SU-DHL-6 (cell line): ENCODE measurements around the gene INPP4B.

Source experiments
- H2AFZ ChIP-seq: fragments of 200-600 bp; sonication (generic); 2 replicates; pipeline ENCODE4 v1.6.1; 2014; ENCODE audit warnings: low read depth, mild to moderate bottlenecking, moderate library complexity, mixed read lengths, antibody characterized with exemption, low read length; ENCODE audit not compliant: severe bottlenecking
- H3F3A ChIP-seq: fragments of 200-600 bp; shearing (Covaris generic); 2 replicates; pipeline ENCODE4 v1.6.0; 2016; ENCODE audit warnings: antibody characterized with exemption, mild to moderate bottlenecking; ENCODE audit not compliant: insufficient read depth
- H3K27ac ChIP-seq: fragments of 200-600 bp; sonication (generic); 2 replicates; pipeline ENCODE4 v1.5.1; 2016; ENCODE audit warnings: low read depth, mild to moderate bottlenecking, low read length, moderate library complexity, mixed read lengths
- H3K27me3 ChIP-seq: fragments of 200-600 bp; sonication (generic), shearing (Covaris generic); 2 replicates; pipeline ENCODE4 v1.6.0; 2014; ENCODE audit warnings: mild to moderate bottlenecking, low read length
- H3K36me3 ChIP-seq: fragments of 200-600 bp; sonication (generic); 2 replicates; pipeline ENCODE4 v1.6.1; 2014; ENCODE audit warnings: mild to moderate bottlenecking, low read length, mixed read lengths
- H3K4me2 ChIP-seq: fragments of 300-600, 200-600 bp; shearing (Covaris generic), sonication (generic); 2 replicates; pipeline ENCODE4 v1.6.0; 2014; ENCODE audit warnings: low read length, low read depth, mild to moderate bottlenecking; ENCODE audit not compliant: poor library complexity, severe bottlenecking
- H3K4me3 ChIP-seq: fragments of 200-600 bp; sonication (generic); 2 replicates; pipeline ENCODE4 v1.5.1; 2014; ENCODE audit warnings: antibody characterized with exemption, low read length, mild to moderate bottlenecking, mixed read lengths; ENCODE audit not compliant: insufficient read depth, poor library complexity, severe bottlenecking
- H3K79me2 ChIP-seq: fragments of 200-600 bp; sonication (generic); 2 replicates; pipeline ENCODE4 v1.6.1; 2014; ENCODE audit warnings: mild to moderate bottlenecking, low read length, moderate library complexity; ENCODE audit not compliant: insufficient read depth
- H3K9ac ChIP-seq: fragments of 200-600 bp; sonication (generic); 2 replicates; pipeline ENCODE4 v1.7.0; 2014; ENCODE audit warnings: mild to moderate bottlenecking, low read length
- H3K9me2 ChIP-seq: fragments of 200-600 bp; sonication (generic); replicated peaks from 2 replicates; pipeline ENCODE4 v1.6.1; 2014; ENCODE audit warnings: low read length; ENCODE audit not compliant: insufficient read depth
- H3K9me3 ChIP-seq: fragments of 200-600 bp; sonication (generic); 2 replicates; pipeline ENCODE4 v1.6.1; 2014; ENCODE audit warnings: low read length, mixed read lengths; ENCODE audit not compliant: insufficient read depth
- H4K20me1 ChIP-seq: fragments of 200-600 bp; sonication (generic); 2 replicates; pipeline ENCODE4 v1.6.1; 2014; ENCODE audit warnings: low read depth, mild to moderate bottlenecking, antibody characterized with exemption, low read length, moderate library complexity, mixed read lengths
- EZH2phosphoT487 ChIP-seq: fragments of 200-600 bp; sonication (generic), shearing (Covaris generic); conservative IDR thresholded peaks from 2 replicates; pipeline ENCODE4 v1.6.1; 2018; ENCODE audit warnings: mild to moderate bottlenecking, antibody characterized with exemption, low read length, moderate library complexity, mixed read lengths
- TF ChIP-seq, protein P1 (sequence below): fragments of 200-600 bp; sonication (generic); IDR thresholded peaks from one replicate; pipeline ENCODE4 v1.5.1; 2017; ENCODE audit warnings: antibody characterized with exemption, mild to moderate bottlenecking, low read length, moderate library complexity; ENCODE audit not compliant: insufficient read depth, poor library complexity, severe bottlenecking

The INPP4B gene

DNA sequence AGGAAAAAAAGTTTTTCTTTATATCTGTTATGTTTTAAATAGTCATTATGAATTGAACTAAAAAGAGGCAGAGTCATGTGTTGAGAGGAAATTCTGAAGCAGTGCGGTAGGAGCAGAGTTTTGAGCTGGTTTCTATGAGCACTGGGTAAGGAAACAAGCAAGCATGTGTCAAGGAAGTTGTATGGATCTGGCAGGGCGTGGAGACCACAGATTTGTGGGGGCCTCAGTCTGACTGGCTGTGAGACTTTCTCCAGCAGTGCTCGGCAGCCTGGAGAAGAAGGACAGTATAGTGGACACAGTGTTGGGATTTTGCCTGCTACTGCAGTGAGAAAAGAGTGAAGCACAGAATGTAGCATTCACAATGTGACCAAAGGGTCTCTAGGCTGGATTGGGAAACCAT, 399.1 kb downstream of the INPP4B start:
- Histone ChIP-seq H3K4me2 (no peak overlapping the region), H2AFZ (no peak overlapping the region), H3K79me2 (no peaks in the 10 kb centered on the region)

DNA sequence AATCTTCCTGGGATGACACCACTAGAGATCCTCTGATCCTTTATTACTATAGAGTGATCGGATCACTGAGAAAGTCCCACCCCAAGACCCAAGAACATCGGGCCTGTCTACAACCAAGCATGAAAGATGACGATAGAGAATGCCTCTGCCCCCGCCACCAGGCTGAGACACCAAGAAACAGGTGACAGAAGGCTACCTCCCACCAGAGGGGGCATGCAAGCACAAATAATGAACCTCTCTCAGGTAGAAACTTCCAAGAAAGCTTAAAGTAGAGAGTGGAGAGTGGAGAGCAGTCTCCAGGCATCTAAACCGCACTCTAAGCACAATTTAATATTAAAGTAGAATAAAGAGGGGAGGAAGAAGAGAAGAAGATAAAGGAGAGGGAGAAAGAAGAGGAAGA, 402.6 kb downstream of the INPP4B start:
- no peaks in the 10 kb centered on the region for H3K79me2 ChIP-seq
- H3K9ac ChIP-seq, result no peak overlapping the region
- no peaks in the 10 kb centered on the region for H3K36me3 ChIP-seq
- no peak overlapping the region for H2AFZ ChIP-seq
- no peaks in the 10 kb centered on the region for H3K9me3 ChIP-seq
- no peaks in the 10 kb centered on the region for H3K9me2 ChIP-seq
- H3K27me3 ChIP-seq, result no peaks in the 10 kb centered on the region
- H4K20me1 ChIP-seq, result no peaks in the 10 kb centered on the region
- no peak overlapping the region for H3K4me3 ChIP-seq
- no peak overlapping the region for H3K27ac ChIP-seq
- no peak for TF ChIP-seq EZH2phosphoT487
- TF ChIP-seq, protein P1, sequence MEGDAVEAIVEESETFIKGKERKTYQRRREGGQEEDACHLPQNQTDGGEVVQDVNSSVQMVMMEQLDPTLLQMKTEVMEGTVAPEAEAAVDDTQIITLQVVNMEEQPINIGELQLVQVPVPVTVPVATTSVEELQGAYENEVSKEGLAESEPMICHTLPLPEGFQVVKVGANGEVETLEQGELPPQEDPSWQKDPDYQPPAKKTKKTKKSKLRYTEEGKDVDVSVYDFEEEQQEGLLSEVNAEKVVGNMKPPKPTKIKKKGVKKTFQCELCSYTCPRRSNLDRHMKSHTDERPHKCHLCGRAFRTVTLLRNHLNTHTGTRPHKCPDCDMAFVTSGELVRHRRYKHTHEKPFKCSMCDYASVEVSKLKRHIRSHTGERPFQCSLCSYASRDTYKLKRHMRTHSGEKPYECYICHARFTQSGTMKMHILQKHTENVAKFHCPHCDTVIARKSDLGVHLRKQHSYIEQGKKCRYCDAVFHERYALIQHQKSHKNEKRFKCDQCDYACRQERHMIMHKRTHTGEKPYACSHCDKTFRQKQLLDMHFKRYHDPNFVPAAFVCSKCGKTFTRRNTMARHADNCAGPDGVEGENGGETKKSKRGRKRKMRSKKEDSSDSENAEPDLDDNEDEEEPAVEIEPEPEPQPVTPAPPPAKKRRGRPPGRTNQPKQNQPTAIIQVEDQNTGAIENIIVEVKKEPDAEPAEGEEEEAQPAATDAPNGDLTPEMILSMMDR, result no peak
- H3F3A ChIP-seq, result no peaks in the 10 kb centered on the region
- H3K4me2 ChIP-seq, result no peak overlapping the region

More for the DNA sequence above, 399.1 kb downstream of the INPP4B start:
- Histone ChIP-seq H3K36me3 (no peaks in the 10 kb centered on the region), H3K4me3 (no peak overlapping the region), H3K9me2 (no peaks in the 10 kb centered on the region), H4K20me1 (no peaks in the 10 kb centered on the region), H3F3A (no peaks in the 10 kb centered on the region), H3K27me3 (no peaks in the 10 kb centered on the region), H3K27ac (no peak overlapping the region), H3K9me3 (no peaks in the 10 kb centered on the region), H3K9ac (no peak overlapping the region)
- TF ChIP-seq, protein P1, result no peak
- no peak for TF ChIP-seq EZH2phosphoT487

DNA sequence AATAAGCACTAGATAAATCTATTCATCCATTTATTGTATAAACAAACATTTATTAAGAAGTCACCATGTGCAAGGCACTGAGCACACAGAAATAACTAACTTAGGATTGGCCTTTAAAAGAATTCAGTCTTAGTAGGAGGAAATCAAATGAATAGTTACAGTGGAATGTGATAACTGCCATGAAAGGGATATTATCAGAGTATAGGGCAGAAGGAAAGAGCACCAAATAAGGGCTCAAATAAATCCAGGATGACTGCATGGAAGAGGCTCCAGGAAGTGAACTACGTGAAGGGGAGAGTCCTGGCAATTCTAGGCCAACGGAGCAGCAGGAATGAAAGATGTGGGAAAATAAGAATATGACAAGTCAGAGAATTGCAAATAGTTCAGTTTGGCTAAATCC, 406.0 kb downstream of the INPP4B start:
- no peak overlapping the region for H3K9ac ChIP-seq
- H3F3A ChIP-seq, result no peaks in the 10 kb centered on the region
- no peaks in the 10 kb centered on the region for H3K36me3 ChIP-seq
- H3K4me3 ChIP-seq, result no peak overlapping the region
- H3K27ac ChIP-seq, result no peak overlapping the region
- no peaks in the 10 kb centered on the region for H4K20me1 ChIP-seq
- H3K79me2 ChIP-seq, result no peaks in the 10 kb centered on the region
- H2AFZ ChIP-seq, result no peak overlapping the region
- no peaks in the 10 kb centered on the region for H3K27me3 ChIP-seq
- no peak overlapping the region for H3K4me2 ChIP-seq
- no peaks in the 10 kb centered on the region for H3K9me2 ChIP-seq
- TF ChIP-seq EZH2phosphoT487, result no peak
- TF ChIP-seq, protein P1, result no peak
- no peaks in the 10 kb centered on the region for H3K9me3 ChIP-seq
